GM19240 (cell line): ENCODE results near the gene SLC36A2.
A peak's percentile ranks its signal among the peaks of the same experiment; 100 is the strongest.

ENCODE experiments used
- DNase-seq: peaks from one replicate; pipeline ENCODE4 v3.0.0; 2011; ENCODE audit warnings: low spot score; ENCODE audit not compliant: insufficient read length

SLC36A2 gene

DNA sequence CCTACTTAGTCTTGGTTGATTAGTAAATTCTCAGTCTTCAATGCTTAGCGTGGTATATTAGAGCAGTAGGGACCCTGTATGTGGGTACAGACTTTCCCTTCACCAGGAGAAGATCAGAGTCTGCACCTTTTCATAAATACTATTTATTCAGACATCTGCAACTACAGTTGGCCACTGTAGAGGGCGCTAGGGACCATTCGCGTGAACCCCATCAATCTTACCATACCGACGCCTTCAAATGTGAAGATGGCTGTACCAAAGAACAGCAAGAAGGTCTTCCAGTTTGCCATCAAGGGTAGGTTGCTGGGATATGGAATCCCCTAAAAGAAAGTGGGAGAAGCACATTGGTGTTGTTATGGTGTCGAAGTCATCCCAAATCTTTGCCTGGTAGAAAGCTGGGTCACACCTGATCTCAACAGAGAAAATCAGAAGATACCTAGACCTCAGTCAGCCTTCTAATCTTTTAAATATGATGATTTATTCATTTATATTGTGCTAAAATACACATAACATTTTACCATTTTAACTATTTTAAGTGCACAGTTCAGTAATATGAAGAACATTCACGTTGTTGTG is 62.9 kb downstream of the SLC36A2 start:
- no peak for DNase-seq

DNA sequence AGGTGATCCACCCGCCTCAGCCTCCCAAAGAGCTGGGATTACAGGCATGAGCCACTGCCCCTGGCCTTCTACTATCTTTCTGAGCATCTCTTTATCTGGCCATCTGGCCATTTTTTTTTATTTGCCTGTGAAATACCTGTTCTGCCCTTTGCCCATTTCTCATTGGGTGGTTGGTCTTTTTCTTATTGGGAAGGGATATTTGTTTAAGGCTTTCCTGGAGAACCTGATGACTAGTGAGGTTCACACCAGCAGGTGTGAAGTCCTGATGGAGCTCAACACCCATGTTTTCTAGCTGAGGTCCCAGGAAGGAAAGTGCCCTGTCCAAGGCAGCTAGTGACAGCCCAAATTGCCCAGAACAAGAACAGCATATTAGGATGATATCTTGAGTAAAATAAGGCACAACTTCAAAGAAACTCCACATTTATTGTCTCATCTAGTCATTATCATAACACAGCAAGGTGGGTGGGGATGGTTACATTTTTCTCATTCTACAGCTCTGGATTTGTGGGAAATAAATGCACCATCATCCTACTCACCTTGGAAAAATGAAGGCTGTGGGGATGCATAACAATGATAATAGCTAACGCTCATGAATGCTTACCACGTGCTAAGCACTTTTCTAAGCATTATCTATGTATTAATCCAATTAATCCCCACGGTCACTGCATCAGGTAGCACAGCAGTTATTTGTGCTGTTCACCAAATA is 64.1 kb downstream of the SLC36A2 start:
- DNase-seq: no peak

DNA sequence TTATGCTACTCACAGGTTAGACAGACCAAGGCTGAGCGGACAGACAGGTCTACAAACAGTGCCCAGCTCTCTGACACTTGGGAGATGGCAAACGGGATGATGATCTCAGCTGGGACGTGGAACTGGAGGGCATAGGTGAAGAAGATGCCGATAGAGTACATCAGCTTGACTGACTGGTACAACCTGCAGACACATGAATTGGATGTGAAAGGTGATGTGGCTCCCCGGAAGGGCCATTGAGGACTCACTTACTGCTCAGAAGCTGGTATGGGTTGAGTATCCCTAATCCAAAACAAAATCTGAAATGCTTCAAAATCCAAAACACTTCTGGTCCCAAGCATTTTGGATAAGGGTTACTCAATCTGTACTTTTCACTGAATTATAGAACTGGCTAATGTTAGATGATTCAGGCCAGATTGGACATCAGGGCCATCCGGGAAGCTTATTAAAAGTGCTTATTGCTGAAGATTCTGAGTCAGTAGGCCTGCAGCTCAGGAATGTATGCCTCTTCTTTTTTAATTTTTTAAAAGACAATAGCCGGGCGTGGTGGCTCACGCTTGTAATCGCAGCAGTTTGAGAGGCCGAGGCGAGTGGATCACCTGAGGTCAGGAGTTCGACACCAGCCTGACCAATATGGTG is 66.2 kb downstream of the SLC36A2 start:
- no peak for DNase-seq

DNA sequence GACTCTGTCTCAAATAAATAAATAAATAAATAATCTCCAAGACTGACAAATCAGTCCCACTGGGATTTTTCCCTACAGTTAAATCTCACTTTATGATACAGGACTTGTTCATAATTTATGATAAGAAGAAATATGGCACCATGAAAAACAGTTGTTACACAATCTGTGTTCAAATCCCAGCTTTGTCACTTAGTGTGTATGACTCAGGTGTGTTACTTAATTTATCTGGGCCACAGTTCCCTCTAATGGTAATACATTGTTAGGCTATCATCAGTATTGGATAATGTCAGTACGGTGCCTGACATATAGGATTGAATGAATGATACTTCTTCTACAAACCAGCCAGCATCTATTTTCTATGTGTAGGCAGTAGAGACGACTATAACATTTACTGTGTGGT is 66.9 kb downstream of the SLC36A2 start:
- DNase-seq: no peak

DNA sequence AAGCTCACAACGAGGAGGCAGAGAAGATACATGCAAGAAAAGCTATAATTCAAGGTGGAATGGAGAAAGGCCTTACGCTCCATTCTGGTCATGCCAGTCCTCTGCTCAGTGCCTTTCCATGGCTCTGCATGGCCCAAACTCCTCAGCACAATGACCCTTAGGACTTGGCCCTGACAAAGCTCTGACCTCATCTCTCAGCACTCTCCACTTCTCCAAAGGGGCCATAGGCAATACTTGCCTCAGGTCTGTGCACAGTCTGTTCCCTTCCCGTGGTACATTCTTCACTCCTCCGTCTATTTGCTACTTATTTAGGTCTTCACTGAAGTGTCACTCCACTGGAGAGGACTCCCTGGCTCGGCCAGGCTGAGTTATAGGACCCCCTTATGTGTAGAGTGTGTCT is 68.5 kb downstream of the SLC36A2 start:
- no peak for DNase-seq

DNA sequence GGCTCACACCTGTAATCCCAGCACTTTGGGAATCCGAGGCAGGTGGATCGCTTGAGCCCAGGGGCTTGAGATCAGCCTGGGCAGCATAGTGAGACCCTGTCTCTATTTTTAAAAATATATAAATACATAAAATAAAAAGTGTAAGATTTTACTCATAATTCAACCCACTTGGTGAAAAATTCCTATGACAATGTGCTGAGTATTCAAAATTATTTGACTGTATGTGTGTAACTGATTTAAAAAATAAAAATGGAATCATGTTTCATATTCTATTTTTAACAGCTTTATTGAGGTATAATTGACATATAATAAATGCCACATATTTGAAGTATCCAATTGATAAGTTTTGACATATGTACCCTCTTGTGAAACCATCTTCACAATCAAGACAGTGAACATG is 71.6 kb downstream of the SLC36A2 start:
- no peak for DNase-seq

DNA sequence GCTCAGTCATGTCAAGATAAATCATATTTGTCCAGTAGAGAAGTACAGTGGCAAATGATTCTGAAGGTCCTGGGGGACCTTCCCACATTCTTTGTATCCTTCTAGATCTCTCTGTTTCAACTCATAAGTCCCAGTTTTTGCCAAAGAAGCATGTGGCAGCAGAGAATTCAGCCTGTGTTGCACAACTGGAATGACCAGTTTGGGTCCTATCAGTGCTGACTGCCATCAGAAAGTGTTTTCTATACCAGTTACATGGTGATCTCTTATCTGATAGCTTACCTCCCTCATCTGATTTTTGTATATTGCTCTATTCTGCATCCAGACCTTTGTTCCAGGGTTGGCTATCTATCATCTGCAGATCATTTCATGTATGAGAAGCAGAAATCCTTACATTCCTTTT is 72.7 kb downstream of the SLC36A2 start:
- DNase-seq: no peak

DNA sequence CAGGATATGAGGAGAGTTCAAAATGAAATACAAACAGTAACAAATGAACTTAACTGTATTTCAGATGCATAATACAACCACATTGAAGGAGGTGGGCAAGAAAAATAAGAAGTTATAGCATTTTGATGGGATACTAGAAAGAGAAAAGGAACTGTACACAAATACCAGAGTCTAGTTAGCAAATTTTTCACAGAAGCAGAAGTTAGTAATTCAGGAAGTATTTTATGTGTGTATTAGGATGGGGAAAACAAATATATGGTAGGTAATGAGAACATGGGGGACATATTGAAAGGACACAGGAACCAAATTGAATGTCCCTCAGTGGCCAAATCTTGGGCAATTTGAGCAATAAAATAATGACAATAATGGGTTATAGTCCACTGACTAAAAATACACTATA is 76.0 kb downstream of the SLC36A2 start:
- no peak for DNase-seq

DNA sequence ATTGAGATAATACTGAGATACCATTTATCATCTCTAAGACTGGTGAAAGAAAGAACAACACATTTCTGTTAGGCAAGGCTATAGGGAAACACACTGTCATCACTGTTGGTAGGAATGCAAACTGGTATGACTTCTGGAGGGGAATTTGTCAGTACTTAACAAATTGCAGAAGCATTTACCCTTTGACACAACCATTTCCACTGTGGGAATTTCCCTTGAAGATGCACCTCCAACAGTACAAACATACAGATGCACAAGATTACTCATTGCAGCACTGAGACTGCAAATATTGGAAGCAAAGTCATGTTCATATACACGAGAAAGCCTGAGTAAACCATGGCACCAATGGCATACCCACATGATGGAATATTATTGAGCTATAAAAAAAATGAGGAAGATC is 76.8 kb downstream of the SLC36A2 start:
- peak; percentile 29 for DNase-seq

DNA sequence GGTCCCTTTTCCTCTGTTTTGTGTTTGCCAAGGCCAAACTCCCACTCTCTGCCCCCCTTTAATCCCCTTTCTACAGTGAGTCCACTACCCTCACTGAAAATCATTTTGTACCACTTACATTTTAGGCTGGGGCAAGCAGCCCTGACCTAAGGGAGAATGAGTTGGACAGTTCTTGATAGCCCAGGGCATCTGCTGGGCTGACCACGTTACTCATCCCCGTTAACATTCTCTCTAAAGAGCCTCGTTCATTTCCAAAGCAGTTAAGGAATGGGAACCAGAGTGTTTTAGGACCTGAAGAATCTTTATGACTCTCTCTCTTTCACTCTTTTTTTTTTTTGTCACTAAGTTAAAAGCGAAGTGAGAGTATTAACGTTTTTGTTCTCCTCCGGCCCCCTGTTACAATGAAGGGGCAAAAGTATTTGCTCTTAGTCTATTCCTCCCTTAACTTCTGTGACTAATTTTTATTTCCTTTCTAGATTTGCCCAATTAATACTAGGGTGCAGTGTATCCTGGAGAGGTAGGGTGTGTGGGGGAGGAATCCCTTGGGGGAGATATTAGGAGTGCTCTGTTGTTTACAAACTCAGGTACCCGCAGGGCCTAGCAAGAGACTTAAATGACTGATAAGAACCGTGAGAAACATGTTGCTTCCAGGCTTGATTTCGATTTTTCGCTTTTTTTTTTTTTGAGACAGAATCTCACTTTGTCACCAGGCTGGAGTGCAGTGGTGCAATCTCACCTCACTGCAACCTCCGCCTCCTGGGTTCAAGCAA is 79.7 kb downstream of the SLC36A2 start:
- DNase-seq: no peak
